ENCODE results near the gene RPTOR. TPM values are rescaled to one million over a fixed set of nuclear protein-coding genes. Genes with fewer than 3 reads are reported as not detected.

The RPTOR gene
- total and polyA plus RNA-seq, 10 of the 15 experiments (the other 5 are each of a cell fraction or from before 2014, with no cell fraction given): 0.18 to 32.1 (median 7.8) TPM

- TF ChIP-seq SMAD5 (IDR thresholded peaks at IDR 0.05; ENCODE audit: low read depth) (no peak), MYB (IDR thresholded peaks at IDR 0.05; ENCODE audit: borderline replicate concordance, low read depth, low read length) (no peak), GABPA (IDR thresholded peaks at IDR 0.05; ENCODE audit: low read depth) (no peak), SRF (IDR thresholded peaks at IDR 0.05; ENCODE audit: low read depth in 2 of 2, low read length in 2 of 2) (no peak), LARP7 (IDR thresholded peaks at IDR 0.05) (no peak)
Measured at GRCh38 chr17:80854220-80854619, 309.6 kb downstream of the RPTOR start (continued).

GRCh38 chr17:80855196-80855947 lies 310.7 kb downstream of the RPTOR start:
- WGBS (ENCODE audit: insufficient coverage, insufficient replicate concordance, low lambda C conversion rate, missing lambda C conversion rate): 91% methylated on average over 23 of the region's 23 CpGs
- BruUV-seq (replicated peaks): no TSS peak
- TF ChIP-seq USF1 (IDR thresholded peaks at IDR 0.05; ENCODE audit: borderline replicate concordance, extremely low read length, insufficient read depth, low read depth, low read length): no peak
- TF ChIP-seq YY1 (IDR thresholded peaks at IDR 0.05; ENCODE audit: low read depth, low read length): no peak
- no peak for TF ChIP-seq MTA2 (IDR thresholded peaks at IDR 0.05; ENCODE audit: low read depth)
- no peak for TF ChIP-seq IKZF2 (IDR thresholded peaks at IDR 0.05)
- no peak for TF ChIP-seq RBBP5 (conservative IDR thresholded peaks at IDR 0.05)
- TF ChIP-seq, protein P1, sequence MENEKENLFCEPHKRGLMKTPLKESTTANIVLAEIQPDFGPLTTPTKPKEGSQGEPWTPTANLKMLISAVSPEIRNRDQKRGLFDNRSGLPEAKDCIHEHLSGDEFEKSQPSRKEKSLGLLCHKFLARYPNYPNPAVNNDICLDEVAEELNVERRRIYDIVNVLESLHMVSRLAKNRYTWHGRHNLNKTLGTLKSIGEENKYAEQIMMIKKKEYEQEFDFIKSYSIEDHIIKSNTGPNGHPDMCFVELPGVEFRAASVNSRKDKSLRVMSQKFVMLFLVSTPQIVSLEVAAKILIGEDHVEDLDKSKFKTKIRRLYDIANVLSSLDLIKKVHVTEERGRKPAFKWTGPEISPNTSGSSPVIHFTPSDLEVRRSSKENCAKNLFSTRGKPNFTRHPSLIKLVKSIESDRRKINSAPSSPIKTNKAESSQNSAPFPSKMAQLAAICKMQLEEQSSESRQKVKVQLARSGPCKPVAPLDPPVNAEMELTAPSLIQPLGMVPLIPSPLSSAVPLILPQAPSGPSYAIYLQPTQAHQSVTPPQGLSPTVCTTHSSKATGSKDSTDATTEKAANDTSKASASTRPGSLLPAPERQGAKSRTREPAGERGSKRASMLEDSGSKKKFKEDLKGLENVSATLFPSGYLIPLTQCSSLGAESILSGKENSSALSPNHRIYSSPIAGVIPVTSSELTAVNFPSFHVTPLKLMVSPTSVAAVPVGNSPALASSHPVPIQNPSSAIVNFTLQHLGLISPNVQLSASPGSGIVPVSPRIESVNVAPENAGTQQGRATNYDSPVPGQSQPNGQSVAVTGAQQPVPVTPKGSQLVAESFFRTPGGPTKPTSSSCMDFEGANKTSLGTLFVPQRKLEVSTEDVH (IDR thresholded peaks at IDR 0.05; ENCODE audit: low read depth, partially characterized antibody): no peak
- TF ChIP-seq NFYA (IDR thresholded peaks at IDR 0.05; ENCODE audit: borderline replicate concordance, low read depth, low read length): no peak
- TF ChIP-seq RCOR1 (conservative IDR thresholded peaks at IDR 0.05; ENCODE audit: low read depth, low read length): no peak

More at GRCh38 chr17:80855196-80855947, 310.7 kb downstream of the RPTOR start:
- Histone ChIP-seq H3K27me3 (replicated peaks in 1 of 2; ENCODE audit: control insufficient read depth in 2 of 2, insufficient read depth in 2 of 2, low read length in 1 of 2) (no peaks in the 10 kb centered on the region), H2AFZ (ENCODE audit: control insufficient read depth, low read depth, low read length) (no peak overlapping the region), H3K4me2 (ENCODE audit: control insufficient read depth, insufficient read depth) (no peak overlapping the region), H3K79me2 (ENCODE audit: control insufficient read depth, insufficient read depth, low read length) (no peaks in the 10 kb centered on the region), H4K20me1 (ENCODE audit: control insufficient read depth, insufficient read depth) (no peaks in the 10 kb centered on the region), H3K27ac (ENCODE audit: control insufficient read depth, insufficient read depth) (peak overlapping the region; percentile 96; the same call in 1 of the 2 replicates), H3K9ac (ENCODE audit: control insufficient read depth, insufficient read depth, low read length) (no peak overlapping the region), H3K4me1 (ENCODE audit: control insufficient read depth, insufficient read depth, low read length) (peaks cover 26% of the 10 kb centered on the region), H3K36me3 (ENCODE audit: control insufficient read depth in 2 of 2, insufficient read depth in 2 of 2, low read length in 1 of 2) (peaks cover 0 to 2% of the 10 kb centered on the region in 2 experiments; a peak in 2 of 4 replicates), H3K4me3 (no peak overlapping the region), H3K9me3 (replicated peaks; ENCODE audit: control insufficient read depth, insufficient read depth, low read length) (no peaks in the 10 kb centered on the region)
- intact Hi-C loops (cut with micrococcal nuclease; ENCODE audit: unreplicated experiment) (no loop called here), in situ Hi-C loops (cut with MboI) (no loop called here)
- no peak for FAIRE-seq
- SMC1A ChIA-PET (ENCODE audit: uncharacterized antibody, unreplicated experiment): interaction anchor here (0.7 to 2.0 kb wide), 6 partner anchors 22 to 115 kb away, joined by 3 to 11 read pairs (median 3); no protein-coding TSS in a partner anchor
- ATAC-seq: no peak
- CTCF ChIA-PET: interaction anchor here (0.6 to 1.8 kb wide), 5 partner anchors 10 to 280 kb away, joined by 3 to 6 read pairs (median 3); no protein-coding TSS in a partner anchor
- RAD21 ChIA-PET (ENCODE audit: unreplicated experiment): interaction anchor here (0.9 to 1.7 kb wide), 5 partner anchors 21 to 55 kb away, joined by 3 to 12 read pairs (median 4); no protein-coding TSS in a partner anchor
- no peak for DNase-seq (ENCODE audit: low read depth, low spot score)
- POLR2A ChIA-PET: interaction anchor here (1.7 to 1.8 kb wide), 2 partner anchors 22 kb away, joined by 5 to 9 read pairs; no protein-coding TSS in a partner anchor
